Measurements from ENCODE around the gene NIBAN1. TPM values are rescaled to one million over a fixed set of nuclear protein-coding genes. Genes with fewer than 3 reads are reported as not detected.
"Not testable (repeated sequence)": the region's sequence is repeated elsewhere in the genome, so short reads cannot be mapped to it uniquely, and the experiment has no call there.

Gene NIBAN1
- total RNA-seq, 1 donor from 2014 or later = 2.8 TPM

- no peak for DNase-seq
Measured at GRCh38 chr1:184972315-184973055, 1.8 kb downstream of the NIBAN1 start.

- no peak for DNase-seq
Measured at GRCh38 chr1:184971522-184972265, 2.6 kb downstream of the NIBAN1 start.

- DNase-seq = no peak
Measured at GRCh38 chr1:184970691-184971161, 3.6 kb downstream of the NIBAN1 start.

- no peak for DNase-seq
Measured at GRCh38 chr1:184966989-184967388, 7.3 kb downstream of the NIBAN1 start.

GRCh38 chr1:184965944-184966860 is 8.1 kb downstream of the NIBAN1 start:
- DNase-seq = no peak

GRCh38 chr1:184965439-184965838 is 8.9 kb downstream of the NIBAN1 start:
- DNase-seq = no peak

- DNase-seq = no peak
Measured at GRCh38 chr1:184959626-184960025, 14.7 kb downstream of the NIBAN1 start.

GRCh38 chr1:184958554-184959353 is 15.6 kb downstream of the NIBAN1 start:
- no peak for DNase-seq

GRCh38 chr1:184957901-184958300 is 16.4 kb downstream of the NIBAN1 start:
- not testable (repeated sequence) for DNase-seq

GRCh38 chr1:184956999-184957700 is 17.2 kb downstream of the NIBAN1 start:
- DNase-seq = no peak

GRCh38 chr1:184954232-184954995 is 19.9 kb downstream of the NIBAN1 start:
- no peak for DNase-seq

- DNase-seq = no peak
Measured at GRCh38 chr1:184953600-184954219, 20.6 kb downstream of the NIBAN1 start.

- DNase-seq = no peak
Measured at GRCh38 chr1:184952428-184952827, 21.9 kb downstream of the NIBAN1 start.

- no peak for DNase-seq
Measured at GRCh38 chr1:184951788-184952187, 22.5 kb downstream of the NIBAN1 start.

- no peak for DNase-seq
Measured at GRCh38 chr1:184950906-184951305, 23.4 kb downstream of the NIBAN1 start.

- DNase-seq = no peak
Measured at GRCh38 chr1:184950227-184950626, 24.1 kb downstream of the NIBAN1 start.

GRCh38 chr1:184947497-184948256 is 26.6 kb downstream of the NIBAN1 start:
- DNase-seq = no peak

GRCh38 chr1:184945678-184946412 is 28.5 kb downstream of the NIBAN1 start:
- no peak for DNase-seq

Measured in occipital lobe (tissue), 2 donors.